Astrocyte (in vitro differentiated cells and primary cell): ENCODE measurements around the gene CAMKK2. TPM values are rescaled to one million over a fixed set of nuclear protein-coding genes. Genes with fewer than 3 reads are reported as not detected.

Experiments used
- DNase-seq: peaks from one replicate; pipeline ENCODE4 v3.0.0-alpha.2; 2010; ENCODE audit warnings: low read depth
- FAIRE-seq: peaks from 2 replicates; lab custom pipeline; 2011; peaks lifted over from hg19 to GRCh38; lab: Jason Lieb, UNC
- H2AFZ ChIP-seq: 2 replicates; pipeline ENCODE4 v1.6.0; 2012; ENCODE audit warnings: low read depth, low read length, inconsistent platforms
- H3K27ac ChIP-seq: 2 replicates; pipeline ENCODE4 v1.5.1; 2011; ENCODE audit warnings: low read depth, low read length, inconsistent platforms
- H3K27me3 ChIP-seq: 2 replicates; pipeline ENCODE4 v1.6.0; 2011; ENCODE audit warnings: low read length, inconsistent platforms; ENCODE audit not compliant: insufficient read depth
- H3K36me3 ChIP-seq: 2 replicates; pipeline ENCODE4 v1.5.1; 2011; ENCODE audit warnings: low read length, inconsistent platforms; ENCODE audit not compliant: insufficient read depth
- H3K4me1 ChIP-seq: 2 replicates; pipeline ENCODE4 v1.5.1; 2011; ENCODE audit warnings: low read length, inconsistent platforms; ENCODE audit not compliant: insufficient read depth
- H3K4me2 ChIP-seq: 2 replicates; pipeline ENCODE4 v1.6.0; 2012; ENCODE audit warnings: low read length, inconsistent platforms
- H3K4me3 ChIP-seq: 2 replicates; pipeline ENCODE4 v1.5.1; 2011; ENCODE audit warnings: low read depth, mild to moderate bottlenecking, low read length, inconsistent platforms; ENCODE audit not compliant: insufficient read depth
- H3K79me2 ChIP-seq: 2 replicates; pipeline ENCODE4 v1.6.0; 2012; ENCODE audit warnings: mild to moderate bottlenecking, low read length, inconsistent platforms; ENCODE audit not compliant: insufficient read depth
- H3K9ac ChIP-seq: 2 replicates; pipeline ENCODE4 v1.6.0; 2012; ENCODE audit warnings: mild to moderate bottlenecking, low read length, inconsistent platforms
- H3K9me3 ChIP-seq: 2 replicates; pipeline ENCODE4 v1.5.1; 2012; ENCODE audit warnings: low read depth, mild to moderate bottlenecking, low read length, inconsistent platforms; ENCODE audit not compliant: insufficient read depth
- H4K20me1 ChIP-seq: 2 replicates; pipeline ENCODE4 v1.6.0; 2012; ENCODE audit warnings: low read length, inconsistent platforms; ENCODE audit not compliant: insufficient read depth
- H3K27ac Mint-ChIP-seq: one replicate; pipeline ENCODE4 v1.8.0; 2021; ENCODE audit warnings: mild to moderate bottlenecking, mixed read lengths; ENCODE audit not compliant: unreplicated experiment
- H3K27me3 Mint-ChIP-seq: one replicate; pipeline ENCODE4 v1.8.0; 2021; ENCODE audit warnings: low read depth, mixed read lengths; ENCODE audit not compliant: unreplicated experiment
- H3K36me3 Mint-ChIP-seq: one replicate; pipeline ENCODE4 v1.8.0; 2021; ENCODE audit warnings: low read depth, mixed read lengths; ENCODE audit not compliant: unreplicated experiment
- H3K4me1 Mint-ChIP-seq: one replicate; pipeline ENCODE4 v1.8.0; 2021; ENCODE audit warnings: low read depth, mixed read lengths; ENCODE audit not compliant: unreplicated experiment
- H3K4me3 Mint-ChIP-seq: one replicate; pipeline ENCODE4 v1.8.0; 2021; ENCODE audit warnings: mild to moderate bottlenecking, moderate library complexity, mixed read lengths; ENCODE audit not compliant: unreplicated experiment
- H3K9me3 Mint-ChIP-seq: one replicate; pipeline ENCODE4 v1.8.0; 2021; ENCODE audit warnings: mild to moderate bottlenecking, mixed read lengths; ENCODE audit not compliant: unreplicated experiment
- EZH2 ChIP-seq: IDR thresholded peaks from 2 replicates; pipeline ENCODE4 v1.6.1; 2012; ENCODE audit warnings: mild to moderate bottlenecking, low read length, inconsistent platforms; ENCODE audit not compliant: insufficient read depth
- total RNA-seq: library from RNA; stranded (reverse); gene quantifications from 2 replicates; pipeline ENCODE4 v1.2.1, GENCODE V29; 2021
- TF ChIP-seq, protein P1 (sequence below): IDR thresholded peaks from 2 replicates; pipeline ENCODE4 v1.5.1; 2011; ENCODE audit warnings: low read depth, mild to moderate bottlenecking, inconsistent platforms, low read length, moderate library complexity; ENCODE audit not compliant: insufficient read depth

The CAMKK2 gene
- total RNA-seq, 1 donor from 2014 or later, result 22.0 TPM

DNA sequence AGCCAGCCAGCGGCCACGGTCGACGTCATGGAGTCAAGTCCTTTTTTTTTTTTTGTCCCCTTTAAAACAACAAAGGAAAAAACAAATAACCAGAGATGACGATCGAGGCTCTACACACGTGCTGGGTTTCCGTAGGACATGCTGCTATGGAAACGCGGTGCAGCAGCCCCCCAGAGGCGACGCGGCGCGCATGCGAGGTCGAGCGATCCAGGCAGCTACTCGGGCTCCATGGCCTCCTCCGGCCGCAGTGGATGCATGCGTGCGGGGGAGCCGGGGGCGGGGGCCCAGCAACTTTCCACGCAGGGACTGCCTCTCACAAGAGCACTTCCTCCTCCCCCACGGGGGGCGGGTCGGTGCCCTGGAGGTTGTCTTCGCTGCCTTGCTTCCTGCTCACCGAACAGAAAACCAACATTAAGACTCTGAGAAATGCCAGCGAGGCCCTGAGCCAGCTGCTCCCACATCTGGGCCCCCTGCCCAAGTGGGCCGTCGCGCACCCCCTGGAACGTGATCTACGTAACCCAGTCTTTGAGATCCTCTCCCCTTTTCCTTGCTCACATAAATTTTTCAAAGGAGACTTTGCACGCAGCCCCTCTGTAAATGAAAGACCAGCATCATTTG lies 55.9 kb downstream of the CAMKK2 start:
- H2AFZ ChIP-seq, result no peak overlapping the region
- no peak overlapping the region for H3K4me3 ChIP-seq
- peaks cover 3% of the 10 kb centered on the region for H3K36me3 ChIP-seq
- no peaks in the 10 kb centered on the region for H3K9me3 ChIP-seq
- no peak for FAIRE-seq
- H3K79me2 ChIP-seq, result no peaks in the 10 kb centered on the region
- H3K4me1 Mint-ChIP-seq, result peaks cover 3% of the 10 kb centered on the region
- no peak overlapping the region for H3K9ac ChIP-seq
- H3K4me3 Mint-ChIP-seq, result no peak overlapping the region
- H4K20me1 ChIP-seq, result no peaks in the 10 kb centered on the region
- H3K36me3 Mint-ChIP-seq, result peaks cover 11% of the 10 kb centered on the region
- H3K27me3 ChIP-seq, result no peaks in the 10 kb centered on the region
- DNase-seq, result no peak
- no peak overlapping the region for H3K27ac ChIP-seq
- TF ChIP-seq EZH2, result no peak
- TF ChIP-seq, protein P1, sequence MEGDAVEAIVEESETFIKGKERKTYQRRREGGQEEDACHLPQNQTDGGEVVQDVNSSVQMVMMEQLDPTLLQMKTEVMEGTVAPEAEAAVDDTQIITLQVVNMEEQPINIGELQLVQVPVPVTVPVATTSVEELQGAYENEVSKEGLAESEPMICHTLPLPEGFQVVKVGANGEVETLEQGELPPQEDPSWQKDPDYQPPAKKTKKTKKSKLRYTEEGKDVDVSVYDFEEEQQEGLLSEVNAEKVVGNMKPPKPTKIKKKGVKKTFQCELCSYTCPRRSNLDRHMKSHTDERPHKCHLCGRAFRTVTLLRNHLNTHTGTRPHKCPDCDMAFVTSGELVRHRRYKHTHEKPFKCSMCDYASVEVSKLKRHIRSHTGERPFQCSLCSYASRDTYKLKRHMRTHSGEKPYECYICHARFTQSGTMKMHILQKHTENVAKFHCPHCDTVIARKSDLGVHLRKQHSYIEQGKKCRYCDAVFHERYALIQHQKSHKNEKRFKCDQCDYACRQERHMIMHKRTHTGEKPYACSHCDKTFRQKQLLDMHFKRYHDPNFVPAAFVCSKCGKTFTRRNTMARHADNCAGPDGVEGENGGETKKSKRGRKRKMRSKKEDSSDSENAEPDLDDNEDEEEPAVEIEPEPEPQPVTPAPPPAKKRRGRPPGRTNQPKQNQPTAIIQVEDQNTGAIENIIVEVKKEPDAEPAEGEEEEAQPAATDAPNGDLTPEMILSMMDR, result no peak
- no peaks in the 10 kb centered on the region for H3K27me3 Mint-ChIP-seq
- no peaks in the 10 kb centered on the region for H3K4me1 ChIP-seq
- H3K9me3 Mint-ChIP-seq, result no peaks in the 10 kb centered on the region
- H3K4me2 ChIP-seq, result peak overlapping the region; percentile 44
- no peak overlapping the region for H3K27ac Mint-ChIP-seq

DNA sequence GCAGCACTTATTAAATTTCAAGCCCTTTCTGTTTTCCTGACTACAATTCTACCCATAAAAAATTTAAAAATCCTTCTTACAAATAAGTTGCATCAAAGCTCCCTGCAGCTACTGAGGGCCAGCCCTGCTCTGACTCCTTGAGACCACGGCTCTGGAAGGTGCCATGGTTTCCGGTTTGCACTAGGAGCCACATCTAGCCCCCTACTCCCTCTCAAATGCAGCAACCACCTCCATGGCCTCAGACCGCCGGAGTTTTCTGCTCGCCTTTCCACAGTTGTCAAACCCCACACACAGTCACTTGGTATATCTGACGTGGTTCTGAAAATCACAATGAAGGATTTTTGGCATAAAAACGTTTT lies 56.5 kb downstream of the CAMKK2 start:
- Histone ChIP-seq H2AFZ (no peak overlapping the region), H3K4me2 (no peak overlapping the region), H3K4me1 (no peaks in the 10 kb centered on the region), H3K79me2 (no peaks in the 10 kb centered on the region), H3K27me3 (no peaks in the 10 kb centered on the region), H3K4me3 (no peak overlapping the region), H3K27ac (no peak overlapping the region), H4K20me1 (no peaks in the 10 kb centered on the region), H3K9ac (no peak overlapping the region), H3K9me3 (no peaks in the 10 kb centered on the region), H3K36me3 (peaks cover 3% of the 10 kb centered on the region)
- Mint-ChIP-seq H3K27me3 (no peaks in the 10 kb centered on the region), H3K36me3 (peaks cover 11% of the 10 kb centered on the region), H3K27ac (no peak overlapping the region), H3K4me1 (peaks cover 3% of the 10 kb centered on the region), H3K9me3 (no peaks in the 10 kb centered on the region), H3K4me3 (no peak overlapping the region)
- no peak for DNase-seq
- TF ChIP-seq, protein P1, result no peak
- TF ChIP-seq EZH2, result no peak
- no peak for FAIRE-seq

DNA sequence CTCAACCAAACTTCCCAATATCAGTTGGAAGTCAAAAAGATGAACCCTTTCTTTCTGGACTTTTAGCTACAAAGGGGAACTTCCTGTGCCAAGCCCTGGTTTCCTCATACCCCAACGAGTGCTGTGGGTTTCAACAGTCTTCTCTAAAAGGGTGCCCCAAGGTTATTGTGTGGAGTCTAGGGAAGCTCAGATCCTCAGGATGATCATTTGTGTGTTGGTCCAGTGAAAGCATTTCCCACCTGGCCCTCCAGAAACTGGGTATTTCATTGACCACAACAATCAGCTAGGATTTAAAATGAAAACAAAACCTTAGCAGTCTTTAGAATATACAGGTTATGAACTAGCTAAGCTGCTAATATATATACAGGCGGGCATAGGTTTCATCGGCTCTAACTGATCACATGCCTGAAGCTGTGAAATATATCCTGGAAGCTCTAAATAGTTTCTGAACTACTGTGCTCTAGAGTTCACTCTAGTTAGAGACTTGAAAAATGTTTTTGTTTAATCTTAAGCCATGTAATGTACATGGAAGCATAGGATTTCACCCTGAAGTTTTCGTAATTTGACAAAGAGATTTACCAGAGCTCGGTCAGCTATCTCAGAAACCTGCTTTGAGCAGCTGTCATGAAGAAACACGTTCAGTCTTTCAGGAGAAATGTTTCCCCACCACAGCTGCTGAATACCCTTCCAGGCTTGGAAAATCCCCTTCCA lies 57.0 kb downstream of the CAMKK2 start:
- Histone ChIP-seq H3K9me3 (no peaks in the 10 kb centered on the region), H4K20me1 (no peaks in the 10 kb centered on the region), H3K36me3 (peaks cover 3% of the 10 kb centered on the region), H2AFZ (no peak overlapping the region), H3K4me1 (no peaks in the 10 kb centered on the region), H3K27ac (no peak overlapping the region), H3K9ac (no peak overlapping the region), H3K79me2 (no peaks in the 10 kb centered on the region), H3K4me3 (no peak overlapping the region), H3K27me3 (no peaks in the 10 kb centered on the region), H3K4me2 (no peak overlapping the region)
- Mint-ChIP-seq H3K4me1 (peaks cover 3% of the 10 kb centered on the region), H3K27ac (no peak overlapping the region), H3K9me3 (no peaks in the 10 kb centered on the region), H3K36me3 (peaks cover 11% of the 10 kb centered on the region), H3K4me3 (no peak overlapping the region), H3K27me3 (no peaks in the 10 kb centered on the region)
- TF ChIP-seq, protein P1, result no peak
- TF ChIP-seq EZH2, result no peak
- peak; percentile 17 for FAIRE-seq
- DNase-seq, result no peak
